Omental fat pad (tissue), 4 donors: Measurements from ENCODE around the gene NBEA. TPM values are rescaled to one million over a fixed set of nuclear protein-coding genes. Genes with fewer than 3 reads are reported as not detected.
"Not testable (repeated sequence)": the region's sequence is repeated elsewhere in the genome, so short reads cannot be mapped to it uniquely, and the experiment has no call there.

ENCODE experiments used
- ATAC-seq: fragments of 150-250 bp; one replicate; pipeline ENCODE4 v1.9.1; 2016; ENCODE audit warnings: mild to moderate bottlenecking, moderate library complexity; ENCODE audit not compliant: low FRiP score
- DNase-seq: peaks from one replicate; pipeline ENCODE4 v3.0.0-alpha.2; 2019; ENCODE audit warnings: low spot score
- total RNA-seq, 4 donors: library from RNA; depleted of rRNA; stranded (reverse); fragments of >200 nt; gene quantifications; one replicate each; pipeline ENCODE4 v1.1.0, GENCODE V29; 2016
- TF ChIP-seq, protein P1 (sequence below), 3 donors: fragments of 450-650 bp; IDR thresholded peaks; one replicate each; pipeline ENCODE4 v1.5.1; 2016 to 2017; ENCODE audit warnings: antibody characterized with exemption in 3 of 3, mild to moderate bottlenecking in 3 of 3, moderate library complexity in 2 of 3

Gene NBEA
- total RNA-seq, 4 donors from 2014 or later = 4.3 to 10.7 (median 6.1) TPM

DNA sequence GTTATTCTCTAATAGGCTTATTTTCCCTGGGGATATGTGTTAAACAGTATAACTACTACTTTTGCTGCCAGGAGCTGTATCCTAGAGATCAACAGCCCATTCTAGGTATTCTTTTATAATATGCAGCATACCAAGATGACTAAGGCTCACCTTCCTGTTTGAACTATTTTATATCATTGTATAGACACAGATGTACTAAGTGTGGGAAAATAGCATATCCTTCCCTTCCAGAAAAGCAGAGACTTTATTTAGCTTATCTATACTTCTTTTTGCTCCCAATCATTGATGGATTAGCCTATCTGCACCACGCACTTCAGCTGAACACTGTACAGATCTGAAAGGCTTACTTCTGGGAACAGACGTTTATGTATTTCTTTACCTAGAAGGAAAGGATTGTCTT, 451.8 kb downstream of the NBEA start:
- TF ChIP-seq, protein P1, sequence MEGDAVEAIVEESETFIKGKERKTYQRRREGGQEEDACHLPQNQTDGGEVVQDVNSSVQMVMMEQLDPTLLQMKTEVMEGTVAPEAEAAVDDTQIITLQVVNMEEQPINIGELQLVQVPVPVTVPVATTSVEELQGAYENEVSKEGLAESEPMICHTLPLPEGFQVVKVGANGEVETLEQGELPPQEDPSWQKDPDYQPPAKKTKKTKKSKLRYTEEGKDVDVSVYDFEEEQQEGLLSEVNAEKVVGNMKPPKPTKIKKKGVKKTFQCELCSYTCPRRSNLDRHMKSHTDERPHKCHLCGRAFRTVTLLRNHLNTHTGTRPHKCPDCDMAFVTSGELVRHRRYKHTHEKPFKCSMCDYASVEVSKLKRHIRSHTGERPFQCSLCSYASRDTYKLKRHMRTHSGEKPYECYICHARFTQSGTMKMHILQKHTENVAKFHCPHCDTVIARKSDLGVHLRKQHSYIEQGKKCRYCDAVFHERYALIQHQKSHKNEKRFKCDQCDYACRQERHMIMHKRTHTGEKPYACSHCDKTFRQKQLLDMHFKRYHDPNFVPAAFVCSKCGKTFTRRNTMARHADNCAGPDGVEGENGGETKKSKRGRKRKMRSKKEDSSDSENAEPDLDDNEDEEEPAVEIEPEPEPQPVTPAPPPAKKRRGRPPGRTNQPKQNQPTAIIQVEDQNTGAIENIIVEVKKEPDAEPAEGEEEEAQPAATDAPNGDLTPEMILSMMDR (IDR thresholded peaks at IDR 0.05) = no peak
- DNase-seq = no peak
- ATAC-seq = no peak

DNA sequence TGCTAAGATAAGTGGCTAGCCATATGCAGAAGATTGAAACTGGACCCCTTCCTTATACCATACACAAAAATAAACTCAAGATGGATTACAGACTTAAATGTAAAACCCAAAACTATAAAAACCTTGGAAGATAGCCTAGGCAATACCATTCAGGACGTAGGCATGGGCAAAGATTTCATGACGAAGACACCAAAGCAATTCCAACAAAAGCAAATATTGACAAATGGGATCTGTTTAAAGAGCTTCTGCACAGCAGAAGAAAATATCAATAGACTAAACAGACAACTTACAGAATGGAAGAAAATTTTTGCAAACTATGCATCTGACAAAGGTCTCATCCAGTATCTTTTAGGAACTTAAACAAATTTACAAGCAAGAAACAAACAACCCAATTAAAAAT, 466.2 kb downstream of the NBEA start:
- not testable (repeated sequence) for ATAC-seq, DNase-seq

DNA sequence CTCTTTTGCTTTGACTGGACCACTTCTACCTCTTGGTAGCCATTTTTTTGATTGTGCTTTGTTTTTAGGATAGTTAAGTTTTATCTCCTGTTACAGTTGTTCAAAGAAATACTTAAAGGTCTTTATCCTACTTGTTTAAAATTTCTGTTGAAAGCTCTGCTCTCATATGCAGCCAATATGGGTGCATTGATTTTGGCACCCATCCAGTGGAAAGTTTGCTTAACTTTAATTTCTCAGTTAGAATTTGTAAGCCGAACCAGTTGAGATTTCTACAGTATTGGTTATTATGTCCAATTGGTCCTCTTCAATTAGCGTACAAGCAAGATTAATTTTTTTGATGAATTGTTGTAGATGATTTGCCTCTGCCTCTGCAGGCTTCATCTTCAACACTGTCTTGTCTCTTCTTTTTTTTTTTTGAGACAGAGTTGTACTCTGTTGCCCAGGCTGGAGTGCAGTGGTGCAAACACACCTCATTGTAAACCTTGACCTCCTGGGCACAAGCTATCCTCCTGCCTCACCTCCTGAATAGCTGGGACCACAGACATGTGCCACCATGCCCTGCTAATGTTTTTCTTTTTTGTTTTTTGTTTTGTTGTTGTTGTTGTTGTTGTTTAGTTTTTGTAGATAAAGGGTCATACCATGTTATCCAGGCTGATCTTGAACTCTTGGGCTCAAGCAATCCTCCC, 469.1 kb downstream of the NBEA start:
- ATAC-seq = no peak
- TF ChIP-seq, protein P1 (IDR thresholded peaks at IDR 0.05) = no peak
- no peak for DNase-seq

DNA sequence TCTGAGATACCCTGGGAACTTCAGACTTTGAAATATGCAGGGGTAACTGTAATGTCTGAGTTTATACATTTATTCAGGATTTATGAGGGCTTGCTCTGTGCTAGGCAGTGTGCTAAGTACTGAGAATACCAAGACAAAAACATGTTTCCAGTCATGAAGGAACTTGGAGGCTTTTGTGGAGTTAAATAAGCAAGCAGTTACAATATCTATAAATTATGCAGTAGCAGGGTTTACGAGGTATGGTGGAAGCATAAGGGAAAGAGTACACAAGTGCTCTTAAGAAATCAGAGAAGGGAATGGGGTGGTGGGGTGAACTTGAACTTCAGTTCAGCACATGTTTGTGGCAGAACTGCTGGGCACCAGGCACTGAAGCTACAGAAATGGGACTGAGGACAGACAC, 506.4 kb downstream of the NBEA start:
- no peak for DNase-seq
- TF ChIP-seq, protein P1 (IDR thresholded peaks at IDR 0.05) = no peak
- no peak for ATAC-seq

DNA sequence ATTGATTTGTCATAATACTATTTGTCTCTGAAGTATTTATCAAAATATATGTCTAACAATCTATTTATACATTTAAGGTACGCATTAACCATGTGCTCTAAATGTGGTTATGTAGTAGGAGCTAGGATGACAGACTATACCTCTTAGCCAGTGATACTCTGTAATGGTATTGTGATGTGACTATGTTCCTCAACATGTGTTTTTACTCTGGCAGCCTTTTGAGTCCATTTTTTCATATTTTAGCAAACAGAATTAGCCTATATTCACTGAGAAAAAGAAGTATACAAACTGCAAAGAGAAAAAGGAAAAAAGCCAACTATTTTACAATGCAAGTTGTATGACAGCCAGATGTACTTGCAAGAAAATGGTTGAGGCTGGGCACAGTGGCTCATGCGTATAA, 507.8 kb downstream of the NBEA start:
- DNase-seq (no peak), ATAC-seq (no peak)
- TF ChIP-seq, protein P1 (IDR thresholded peaks at IDR 0.05) = no peak

DNA sequence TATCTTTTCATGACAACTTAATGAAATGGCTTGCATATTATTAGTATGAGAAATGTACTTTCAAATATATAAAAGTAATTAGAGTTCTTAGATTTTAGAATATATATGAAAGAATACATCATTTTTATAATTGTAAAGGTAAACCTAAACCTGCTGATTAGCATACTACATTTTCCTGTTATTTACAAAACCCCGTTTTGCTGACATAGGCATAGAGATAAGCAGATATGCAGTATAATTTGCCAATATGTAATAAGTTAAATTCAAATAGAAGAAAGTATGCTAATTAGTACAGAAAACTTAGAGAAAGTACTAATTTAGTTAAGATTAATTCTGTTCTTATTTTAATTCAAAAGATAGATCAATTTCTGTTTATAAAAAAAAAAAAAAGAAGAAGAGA, 513.0 kb downstream of the NBEA start:
- DNase-seq = no peak
- TF ChIP-seq, protein P1 (IDR thresholded peaks at IDR 0.05) = no peak
- ATAC-seq = no peak

DNA sequence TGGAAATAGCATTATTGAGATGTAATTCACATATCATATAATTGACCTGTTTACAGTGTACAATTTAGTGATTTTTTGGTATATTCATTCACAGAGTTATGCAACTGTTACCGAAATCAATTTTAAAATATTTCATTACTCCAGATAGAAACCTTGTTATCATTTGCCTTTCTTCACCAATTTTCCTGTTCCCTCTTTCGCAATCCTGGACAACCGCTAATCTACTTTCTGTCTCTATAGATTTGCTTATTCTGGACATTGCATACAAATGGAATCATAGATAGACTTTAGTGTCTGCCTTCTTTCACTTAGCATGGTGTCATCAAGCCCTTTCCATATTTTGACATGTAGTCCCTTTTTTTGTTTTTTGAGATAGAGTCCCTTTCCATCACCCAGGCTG, 515.2 kb downstream of the NBEA start:
- ATAC-seq = no peak
- DNase-seq = no peak
- TF ChIP-seq, protein P1 (IDR thresholded peaks at IDR 0.05) = no peak
